SK-N-SH (cell line): ENCODE data around the gene CFAP20DC. TPM values are rescaled to one million over a fixed set of nuclear protein-coding genes. Genes with fewer than 3 reads are reported as not detected.

Experiments
- CTCF ChIA-PET: fragments of 300-600, 350-600 bp; formaldehyde crosslinking; extraction: SDS; loops from one replicate; lab custom pipeline; 2021; lab: Yijun Ruan, JAX
- POLR2A ChIA-PET: fragments of 350-600 bp; sonication (Branson Sonifier 250); formaldehyde crosslinking; extraction: SDS; loops from one replicate; lab custom pipeline; 2020; ENCODE audit warnings: antibody characterized with exemption, inconsistent platforms; lab: Yijun Ruan, JAX
- DNase-seq: peaks from one replicate; pipeline ENCODE4 v3.0.0; 2012
- H2AFZ ChIP-seq: fragments of 200-600 bp; sonication (generic); 2 replicates; pipeline ENCODE4 v1.8.1; 2016; ENCODE audit warnings: antibody characterized with exemption, mild to moderate bottlenecking, low read depth
- H3F3A ChIP-seq: fragments of 200-600 bp; sonication (generic); replicated peaks from 2 replicates; pipeline ENCODE3; 2016; ENCODE audit warnings: antibody characterized with exemption, mild to moderate bottlenecking; ENCODE audit not compliant: insufficient read depth
- H3K27ac ChIP-seq, 2 experiments: fragments of 200-500 bp in 1 of 2; fragments of 200-600 bp in 1 of 2; sonication (Bioruptor generic) in 1 of 2; sonication (generic), shearing (Covaris generic) in 1 of 2; 2 replicates each; pipeline versions ENCODE4 v1.5.1 to v1.6.1; 2014 to 2016; ENCODE audit warnings: low read depth in 2 of 2, inconsistent platforms in 1 of 2, low read length in 1 of 2, mild to moderate bottlenecking in 1 of 2, mixed read lengths in 1 of 2
- H3K27me3 ChIP-seq: fragments of 200-600 bp; sonication (generic), shearing (Covaris generic); 2 replicates; pipeline ENCODE4 v1.6.1; 2016; ENCODE audit warnings: mixed run types; ENCODE audit not compliant: insufficient read depth
- H3K36me3 ChIP-seq, 2 experiments: fragments of 200-500 bp in 1 of 2; fragments of 200-600 bp in 1 of 2; sonication (Bioruptor generic) in 1 of 2; sonication (generic) in 1 of 2; replicated peaks in 1 of 2; 2 replicates each; pipeline versions ENCODE3 to v1.5.1; 2014 to 2016; ENCODE audit warnings: low read length in 1 of 2, mild to moderate bottlenecking in 1 of 2; ENCODE audit not compliant: insufficient read depth in 2 of 2, control insufficient read depth in 1 of 2
- H3K4me1 ChIP-seq, 2 experiments: fragments of 200-500 bp in 1 of 2; fragments of 200-600 bp in 1 of 2; sonication (Bioruptor generic) in 1 of 2; sonication (generic), shearing (Covaris generic) in 1 of 2; 2 replicates each; pipeline versions ENCODE4 v1.5.1 to v1.6.1; 2014 to 2016; ENCODE audit warnings: low read depth in 1 of 2, low read length in 1 of 2, mixed run types in 1 of 2; ENCODE audit not compliant: insufficient read depth in 2 of 2, control insufficient read depth in 1 of 2
- H3K4me2 ChIP-seq: fragments of 200-600 bp; sonication (generic), shearing (Covaris generic); 2 replicates; pipeline ENCODE4 v1.6.1; 2017; ENCODE audit warnings: mixed run types
- H3K4me3 ChIP-seq, 2 experiments: fragments of 200-500 bp in 1 of 2; fragments of 200-600 bp in 1 of 2; sonication (Bioruptor generic) in 1 of 2; sonication (generic), shearing (Covaris generic) in 1 of 2; 2 replicates each; pipeline versions ENCODE4 v1.5.1 to v1.8.1; 2014 to 2016; ENCODE audit warnings: low read depth in 2 of 2, inconsistent platforms in 1 of 2, low read length in 1 of 2, mild to moderate bottlenecking in 1 of 2, mixed read lengths in 1 of 2, moderate library complexity in 1 of 2
- H3K79me2 ChIP-seq: fragments of 200-600 bp; sonication (generic); 2 replicates; pipeline ENCODE4 v1.8.1; 2017; ENCODE audit warnings: mild to moderate bottlenecking; ENCODE audit not compliant: insufficient read depth
- H3K9ac ChIP-seq: fragments of 200-600 bp; sonication (generic); 2 replicates; pipeline ENCODE4 v1.6.1; 2017; ENCODE audit warnings: mixed run types
- H3K9me2 ChIP-seq: fragments of 200-600 bp; sonication (generic); 2 replicates; pipeline ENCODE4 v1.6.1; 2017; ENCODE audit warnings: mixed run types
- H3K9me3 ChIP-seq: fragments of 200-600 bp; sonication (generic); 2 replicates; pipeline ENCODE4 v1.6.1; 2017; ENCODE audit warnings: mixed run types, mild to moderate bottlenecking, moderate library complexity
- H4K20me1 ChIP-seq: fragments of 200-600 bp; sonication (generic); 2 replicates; pipeline ENCODE4 v1.6.1; 2017; ENCODE audit warnings: mild to moderate bottlenecking, mixed run types; ENCODE audit not compliant: insufficient read depth
- CHD2 ChIP-seq: fragments of 150-350 bp; IDR thresholded peaks from 2 replicates; pipeline ENCODE4 v1.6.1; 2018; ENCODE audit warnings: low read length; ENCODE audit not compliant: partially characterized antibody
- EP300 ChIP-seq, 2 experiments: IDR thresholded peaks; 2 replicates each; pipeline versions ENCODE4 v1.4.0 to v1.6.1; 2012; ENCODE audit warnings: borderline replicate concordance in 1 of 2, low read depth in 1 of 2, low read length in 1 of 2
- EZH2phosphoT487 ChIP-seq: fragments of 200-600 bp; sonication (generic); IDR thresholded peaks from 2 replicates; pipeline ENCODE4 v1.6.1; 2017; ENCODE audit warnings: low read depth, mixed run types, mild to moderate bottlenecking, antibody characterized with exemption, moderate library complexity, borderline replicate concordance
- FOSL2 ChIP-seq: IDR thresholded peaks from 2 replicates; pipeline ENCODE4 v1.4.0; 2012; ENCODE audit warnings: low read depth, mild to moderate bottlenecking, moderate library complexity, borderline replicate concordance
- GABPA ChIP-seq: IDR thresholded peaks from 2 replicates; pipeline ENCODE4 v1.4.0; 2012; ENCODE audit warnings: low read depth, mild to moderate bottlenecking
- GATA2 ChIP-seq: sonication (generic); formaldehyde crosslinking; IDR thresholded peaks from 2 replicates; pipeline ENCODE4 v1.5.0; 2020; ENCODE audit warnings: mild to moderate bottlenecking, missing genetic modification reagents
- JUND ChIP-seq: IDR thresholded peaks from 2 replicates; pipeline ENCODE4 v1.4.0; 2012
- MEF2A ChIP-seq: IDR thresholded peaks from 2 replicates; pipeline ENCODE4 v1.4.0; 2012; ENCODE audit warnings: low read depth, borderline replicate concordance
- MXI1 ChIP-seq: IDR thresholded peaks from 2 replicates; pipeline ENCODE4 v1.6.1; 2012; ENCODE audit warnings: mild to moderate bottlenecking, low read depth, low read length, improper control_type of control experiment
- NFIC ChIP-seq: IDR thresholded peaks from 2 replicates; pipeline ENCODE4 v1.4.0; 2012; ENCODE audit warnings: borderline replicate concordance
- RAD21 ChIP-seq: IDR thresholded peaks from 2 replicates; pipeline ENCODE4 v1.6.1; 2012; ENCODE audit warnings: mild to moderate bottlenecking, low read length
- RXRA ChIP-seq: IDR thresholded peaks from 2 replicates; pipeline ENCODE4 v1.4.0; 2012; ENCODE audit warnings: low read depth, mild to moderate bottlenecking, borderline replicate concordance
- SIN3A ChIP-seq: IDR thresholded peaks from 2 replicates; pipeline ENCODE4 v1.6.1; 2012; ENCODE audit warnings: low read depth, mild to moderate bottlenecking, low read length, moderate library complexity, borderline replicate concordance
- SMC3 ChIP-seq: IDR thresholded peaks from 2 replicates; pipeline ENCODE4 v1.6.1; 2012; ENCODE audit warnings: low read depth, low read length, improper control_type of control experiment
- TCF12 ChIP-seq: IDR thresholded peaks from 2 replicates; pipeline ENCODE4 v1.4.0; 2012
- TEAD4 ChIP-seq: IDR thresholded peaks from 2 replicates; pipeline ENCODE4 v1.4.0; 2012; ENCODE audit warnings: mild to moderate bottlenecking, borderline replicate concordance; ENCODE audit not compliant: insufficient read depth
- WGBS: methylation state at CpG from one replicate; pipeline ENCODE4 v1.1.6; 2017; ENCODE audit warnings: low lambda C conversion rate; 5-methylcytosine and 5-hydroxymethylcytosine counted together
- polyA plus RNA-seq, 3 experiments: library from polyadenylated mRNA; depleted of rRNA; stranded (reverse); fragments of >200 nt; gene quantifications; 2 replicates each; pipeline ENCODE4 v1.2.3, GENCODE V29; 2012
- TF ChIP-seq, protein P1 (sequence below): fragments of 150-350 bp; IDR thresholded peaks from 2 replicates; pipeline ENCODE4 v1.6.1; 2017; ENCODE audit warnings: antibody characterized with exemption, low read length, low read depth, borderline replicate concordance
- TF ChIP-seq, protein P2 (sequence below): IDR thresholded peaks from 2 replicates; pipeline ENCODE4; 2012
- TF ChIP-seq, protein P3 (sequence below): IDR thresholded peaks from 2 replicates; pipeline ENCODE4 v1.4.0; 2012; ENCODE audit warnings: low read depth
- TF ChIP-seq, protein P4 (sequence below): fragments of 150-350 bp; IDR thresholded peaks from 2 replicates; pipeline ENCODE4 v1.6.1; 2016; ENCODE audit warnings: mild to moderate bottlenecking, low read depth, low read length

CFAP20DC gene
- polyA plus RNA-seq, 1 of the 3 experiments (the other 2 are of a cell fraction): 1.8 TPM

DNA sequence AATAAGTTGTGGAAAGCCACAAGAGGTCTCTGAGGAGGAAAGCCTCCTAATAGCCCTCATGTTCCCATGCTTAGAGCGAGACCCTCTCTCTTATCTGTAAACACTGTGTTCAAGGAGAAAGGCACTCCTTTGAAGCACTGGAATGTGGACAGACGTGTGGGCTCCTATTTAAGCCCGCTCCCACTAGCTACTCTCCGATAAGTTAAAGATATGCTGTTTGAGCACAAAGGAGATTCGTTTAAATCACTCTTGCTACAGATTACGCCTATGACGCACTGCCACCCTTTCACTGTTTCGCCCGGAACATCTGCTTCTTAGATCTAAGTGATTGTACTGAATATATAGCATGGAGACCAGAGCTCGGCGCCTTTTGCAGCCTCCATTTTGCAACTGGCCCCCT, 325.5 kb downstream of the CFAP20DC start:
- no peaks in the 10 kb centered on the region for H3K9me2 ChIP-seq
- no peaks in the 10 kb centered on the region for H3K36me3 ChIP-seq
- ChIA-PET POLR2A (no interaction called here), CTCF (interaction anchor here (0.5 kb wide), 1 partner anchor 47 kb away, joined by 3 read pairs; no protein-coding TSS in a partner anchor)
- peaks cover 0 to 17% of the 10 kb centered on the region in 2 experiments; a peak in 2 of 4 replicates for H3K4me1 ChIP-seq
- TF ChIP-seq RXRA (no peak), TEAD4 (no peak), GATA2 (CRISPR knock-in tag) (no peak), SMC3 (no peak), GABPA (no peak), NFIC (no peak), EP300 (IDR thresholded peaks at IDR 0.05; ENCODE audit: borderline replicate concordance in 1 of 2, low read depth in 1 of 2, low read length in 1 of 2) (no peak), MEF2A (no peak), MXI1 (no peak), FOSL2 (no peak), RAD21 (no peak), JUND (no peak), SIN3A (no peak), EZH2phosphoT487 (no peak), CHD2 (no peak), TCF12 (no peak)
- TF ChIP-seq, protein P1, sequence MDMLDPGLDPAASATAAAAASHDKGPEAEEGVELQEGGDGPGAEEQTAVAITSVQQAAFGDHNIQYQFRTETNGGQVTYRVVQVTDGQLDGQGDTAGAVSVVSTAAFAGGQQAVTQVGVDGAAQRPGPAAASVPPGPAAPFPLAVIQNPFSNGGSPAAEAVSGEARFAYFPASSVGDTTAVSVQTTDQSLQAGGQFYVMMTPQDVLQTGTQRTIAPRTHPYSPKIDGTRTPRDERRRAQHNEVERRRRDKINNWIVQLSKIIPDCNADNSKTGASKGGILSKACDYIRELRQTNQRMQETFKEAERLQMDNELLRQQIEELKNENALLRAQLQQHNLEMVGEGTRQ: no peak
- TF ChIP-seq, protein P2, sequence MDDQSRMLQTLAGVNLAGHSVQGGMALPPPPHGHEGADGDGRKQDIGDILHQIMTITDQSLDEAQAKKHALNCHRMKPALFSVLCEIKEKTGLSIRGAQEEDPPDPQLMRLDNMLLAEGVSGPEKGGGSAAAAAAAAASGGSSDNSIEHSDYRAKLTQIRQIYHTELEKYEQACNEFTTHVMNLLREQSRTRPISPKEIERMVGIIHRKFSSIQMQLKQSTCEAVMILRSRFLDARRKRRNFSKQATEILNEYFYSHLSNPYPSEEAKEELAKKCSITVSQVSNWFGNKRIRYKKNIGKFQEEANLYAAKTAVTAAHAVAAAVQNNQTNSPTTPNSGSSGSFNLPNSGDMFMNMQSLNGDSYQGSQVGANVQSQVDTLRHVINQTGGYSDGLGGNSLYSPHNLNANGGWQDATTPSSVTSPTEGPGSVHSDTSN: no peak
- TF ChIP-seq, protein P3, sequence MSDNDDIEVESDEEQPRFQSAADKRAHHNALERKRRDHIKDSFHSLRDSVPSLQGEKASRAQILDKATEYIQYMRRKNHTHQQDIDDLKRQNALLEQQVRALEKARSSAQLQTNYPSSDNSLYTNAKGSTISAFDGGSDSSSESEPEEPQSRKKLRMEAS: no peak
- TF ChIP-seq, protein P4, sequence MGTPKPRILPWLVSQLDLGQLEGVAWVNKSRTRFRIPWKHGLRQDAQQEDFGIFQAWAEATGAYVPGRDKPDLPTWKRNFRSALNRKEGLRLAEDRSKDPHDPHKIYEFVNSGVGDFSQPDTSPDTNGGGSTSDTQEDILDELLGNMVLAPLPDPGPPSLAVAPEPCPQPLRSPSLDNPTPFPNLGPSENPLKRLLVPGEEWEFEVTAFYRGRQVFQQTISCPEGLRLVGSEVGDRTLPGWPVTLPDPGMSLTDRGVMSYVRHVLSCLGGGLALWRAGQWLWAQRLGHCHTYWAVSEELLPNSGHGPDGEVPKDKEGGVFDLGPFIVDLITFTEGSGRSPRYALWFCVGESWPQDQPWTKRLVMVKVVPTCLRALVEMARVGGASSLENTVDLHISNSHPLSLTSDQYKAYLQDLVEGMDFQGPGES: no peak
- no peak overlapping the region for H3K4me3 ChIP-seq
- no peaks in the 10 kb centered on the region for H3K27me3 ChIP-seq
- no peak overlapping the region for H3K4me2 ChIP-seq
- no peaks in the 10 kb centered on the region for H3F3A ChIP-seq
- no peak overlapping the region for H3K9ac ChIP-seq
- no peak overlapping the region for H3K27ac ChIP-seq
- no peaks in the 10 kb centered on the region for H3K79me2 ChIP-seq
- no peak for DNase-seq
- H2AFZ ChIP-seq: no peak overlapping the region
- no peaks in the 10 kb centered on the region for H4K20me1 ChIP-seq
- 69% methylated on average over 11 of the region's 11 CpGs for WGBS
- H3K9me3 ChIP-seq: no peaks in the 10 kb centered on the region
